ENCODE data around the gene HLTF. TPM values are rescaled to one million over a fixed set of nuclear protein-coding genes. Genes with fewer than 3 reads are reported as not detected.
"Not testable (repeated sequence)": the region's sequence is repeated elsewhere in the genome, so short reads cannot be mapped to it uniquely, and the experiment has no call there.

The HLTF gene
- total RNA-seq, 2 donors from 2014 or later, result 12.3 to 16.4 TPM

- Histone ChIP-seq H3K9me3 (no peaks in the 10 kb centered on the region), H3K27ac (no peak overlapping the region), H3K9ac (ENCODE audit: low read depth in 2 of 2, low read length in 2 of 2) (no peak overlapping the region), H3K36me3 (no peaks in the 10 kb centered on the region), H3K27me3 (no peaks in the 10 kb centered on the region), H3K4me1 (no peaks in the 10 kb centered on the region), H3K4me3 (no peak overlapping the region)
- intact Hi-C loops (cut with DNase I), result no loop called here
- TF ChIP-seq, protein P1, sequence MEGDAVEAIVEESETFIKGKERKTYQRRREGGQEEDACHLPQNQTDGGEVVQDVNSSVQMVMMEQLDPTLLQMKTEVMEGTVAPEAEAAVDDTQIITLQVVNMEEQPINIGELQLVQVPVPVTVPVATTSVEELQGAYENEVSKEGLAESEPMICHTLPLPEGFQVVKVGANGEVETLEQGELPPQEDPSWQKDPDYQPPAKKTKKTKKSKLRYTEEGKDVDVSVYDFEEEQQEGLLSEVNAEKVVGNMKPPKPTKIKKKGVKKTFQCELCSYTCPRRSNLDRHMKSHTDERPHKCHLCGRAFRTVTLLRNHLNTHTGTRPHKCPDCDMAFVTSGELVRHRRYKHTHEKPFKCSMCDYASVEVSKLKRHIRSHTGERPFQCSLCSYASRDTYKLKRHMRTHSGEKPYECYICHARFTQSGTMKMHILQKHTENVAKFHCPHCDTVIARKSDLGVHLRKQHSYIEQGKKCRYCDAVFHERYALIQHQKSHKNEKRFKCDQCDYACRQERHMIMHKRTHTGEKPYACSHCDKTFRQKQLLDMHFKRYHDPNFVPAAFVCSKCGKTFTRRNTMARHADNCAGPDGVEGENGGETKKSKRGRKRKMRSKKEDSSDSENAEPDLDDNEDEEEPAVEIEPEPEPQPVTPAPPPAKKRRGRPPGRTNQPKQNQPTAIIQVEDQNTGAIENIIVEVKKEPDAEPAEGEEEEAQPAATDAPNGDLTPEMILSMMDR (IDR thresholded peaks at IDR 0.05), result no peak
- no peak for DNase-seq
Measured at GRCh38 chr3:149115114-149115513, 28.8 kb upstream of the HLTF start.

- Histone ChIP-seq H3K4me1 (no peaks in the 10 kb centered on the region), H3K9me3 (no peaks in the 10 kb centered on the region), H3K9ac (ENCODE audit: low read depth in 2 of 2, low read length in 2 of 2) (no peak overlapping the region), H3K36me3 (no peaks in the 10 kb centered on the region), H3K4me3 (no peak overlapping the region), H3K27me3 (no peaks in the 10 kb centered on the region), H3K27ac (no peak overlapping the region)
- intact Hi-C loops (cut with DNase I), result no loop called here
- TF ChIP-seq, protein P1 (IDR thresholded peaks at IDR 0.05), result no peak
- no peak for DNase-seq
Measured at GRCh38 chr3:149114458-149114857, 28.1 kb upstream of the HLTF start.

GRCh38 chr3:149104484-149104883 is 18.2 kb upstream of the HLTF start:
- TF ChIP-seq, protein P1 (IDR thresholded peaks at IDR 0.05), result no peak
- no peak for DNase-seq
- Histone ChIP-seq H3K27me3 (no peaks in the 10 kb centered on the region), H3K4me1 (no peaks in the 10 kb centered on the region), H3K9ac (ENCODE audit: low read depth in 2 of 2, low read length in 2 of 2) (no peak overlapping the region), H3K4me3 (no peak overlapping the region), H3K36me3 (no peaks in the 10 kb centered on the region), H3K27ac (no peak overlapping the region), H3K9me3 (no peaks in the 10 kb centered on the region)
- intact Hi-C loops (cut with DNase I), result no loop called here

- Histone ChIP-seq H3K27ac (no peak overlapping the region), H3K4me1 (no peaks in the 10 kb centered on the region), H3K27me3 (no peaks in the 10 kb centered on the region), H3K4me3 (no peak overlapping the region), H3K36me3 (no peaks in the 10 kb centered on the region), H3K9me3 (no peaks in the 10 kb centered on the region), H3K9ac (ENCODE audit: low read depth in 2 of 2, low read length in 2 of 2) (no peak overlapping the region)
- TF ChIP-seq, protein P1 (IDR thresholded peaks at IDR 0.05), result no peak
- DNase-seq, result no peak
- intact Hi-C loops (cut with DNase I), result no loop called here
Measured at GRCh38 chr3:149101641-149102040, 15.3 kb upstream of the HLTF start.

DNA sequence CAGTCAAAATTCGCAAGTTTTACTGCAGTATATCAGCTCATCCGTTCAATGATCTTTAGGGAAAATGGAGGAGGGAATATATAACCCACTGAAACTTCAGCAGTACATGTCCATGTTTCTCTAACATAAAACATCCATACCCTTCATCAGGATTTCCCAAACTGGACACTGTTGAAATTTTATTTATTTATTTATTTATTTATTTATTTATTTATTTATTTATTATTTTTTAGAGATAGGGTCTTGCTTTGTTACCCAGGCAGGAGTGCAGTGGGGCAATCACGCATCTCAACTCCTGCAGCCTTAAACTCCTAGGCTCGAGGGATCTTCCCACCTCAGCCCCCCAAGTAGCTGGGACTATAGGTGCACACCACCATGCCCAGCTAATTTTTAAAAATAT is 14.8 kb upstream of the HLTF start:
- H3K4me3 ChIP-seq, result no peak overlapping the region
- H3K27ac ChIP-seq, result no peak overlapping the region
- TF ChIP-seq, protein P1 (IDR thresholded peaks at IDR 0.05), result no peak
- no peaks in the 10 kb centered on the region for H3K4me1 ChIP-seq
- no peaks in the 10 kb centered on the region for H3K9me3 ChIP-seq
- H3K27me3 ChIP-seq, result no peaks in the 10 kb centered on the region
- H3K9ac ChIP-seq (ENCODE audit: low read depth in 2 of 2, low read length in 2 of 2), result no peak overlapping the region
- DNase-seq, result no peak
- intact Hi-C loops (cut with DNase I), result no loop called here
- H3K36me3 ChIP-seq, result no peaks in the 10 kb centered on the region

DNA sequence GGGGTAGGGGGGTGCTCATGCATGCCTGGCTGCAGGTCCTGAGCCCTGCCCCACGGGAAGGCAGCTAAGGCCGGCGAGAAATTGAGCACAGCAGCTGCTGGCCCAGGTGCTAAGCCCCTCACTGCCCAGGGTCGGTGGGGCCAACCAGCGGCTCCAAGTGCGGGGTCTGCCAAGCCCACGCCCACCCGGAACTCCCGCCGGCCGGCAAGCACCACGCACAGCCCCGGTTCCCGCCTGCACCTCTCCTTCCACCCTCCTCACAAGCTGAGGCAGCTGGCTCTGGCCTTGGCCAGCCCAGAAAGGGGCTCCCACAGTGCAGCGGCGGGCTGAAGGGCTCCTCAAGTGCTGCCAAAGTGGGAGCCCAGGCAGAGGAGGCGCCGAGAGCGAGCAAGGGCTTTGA is 11.7 kb upstream of the HLTF start:
- not testable (repeated sequence) for H3K27me3 ChIP-seq; H3K9ac ChIP-seq (ENCODE audit: low read depth in 2 of 2, low read length in 2 of 2); DNase-seq

More for the DNA sequence above, 11.7 kb upstream of the HLTF start:
- H3K27ac ChIP-seq; H3K4me3 ChIP-seq; H3K36me3 ChIP-seq; H3K9me3 ChIP-seq; H3K4me1 ChIP-seq; intact Hi-C loops (cut with DNase I): not testable (repeated sequence)
